HepG2 (cell line): ENCODE data around the gene SYT9.

Experiments used
- ERF ChIP-seq: IDR thresholded peaks from 2 replicates; pipeline ENCODE4 v1.6.1; 2018; ENCODE audit warnings: missing biosample characterization, missing genetic modification reagents
- ESRRA ChIP-seq: sonication (generic); formaldehyde crosslinking; IDR thresholded peaks from 2 replicates; pipeline ENCODE4 v1.5.1; 2020; ENCODE audit warnings: mild to moderate bottlenecking, low read depth, missing genetic modification reagents
- FOXP4 ChIP-seq: sonication (generic); formaldehyde crosslinking; IDR thresholded peaks from 2 replicates; pipeline ENCODE4 v1.4.0; 2020; ENCODE audit warnings: missing genetic modification reagents
- IRF2 ChIP-seq: IDR thresholded peaks from 2 replicates; pipeline ENCODE4 v1.6.1; 2018; ENCODE audit warnings: missing genetic modification reagents, missing compliant biosample characterization
- MEF2D ChIP-seq: sonication (generic); formaldehyde crosslinking; IDR thresholded peaks from 2 replicates; pipeline ENCODE4 v1.5.1; 2020; ENCODE audit warnings: mild to moderate bottlenecking, missing genetic modification reagents
- SNRNP70 ChIP-seq: fragments of 200-400 bp; formaldehyde crosslinking; IDR thresholded peaks from 2 replicates; pipeline ENCODE4 v1.6.1; 2017; ENCODE audit warnings: mild to moderate bottlenecking, low read depth, low read length, moderate library complexity
- ZC3H13 ChIP-seq: sonication (generic); formaldehyde crosslinking; IDR thresholded peaks from 2 replicates; pipeline ENCODE4 v1.8.1; 2023; ENCODE audit warnings: mild to moderate bottlenecking, missing genetic modification reagents, moderate library complexity
- ZFP62 ChIP-seq: sonication (generic); formaldehyde crosslinking; IDR thresholded peaks from 2 replicates; pipeline ENCODE4 v1.4.0; 2020; ENCODE audit warnings: missing genetic modification reagents
- ZNF292 ChIP-seq: sonication (generic); formaldehyde crosslinking; IDR thresholded peaks from 2 replicates; pipeline ENCODE4 v1.8.1; 2022; ENCODE audit warnings: mild to moderate bottlenecking, low read depth, missing genetic modification reagents, borderline replicate concordance
- ZSCAN29 ChIP-seq: sonication (generic); formaldehyde crosslinking; conservative IDR thresholded peaks from 2 replicates; pipeline ENCODE4 v1.4.0; 2020; ENCODE audit warnings: mild to moderate bottlenecking, missing genetic modification reagents
- TF ChIP-seq, protein P1 (sequence below): sonication (generic); formaldehyde crosslinking; IDR thresholded peaks from 2 replicates; pipeline ENCODE4 v1.5.0; 2020; ENCODE audit warnings: mild to moderate bottlenecking, missing genetic modification reagents, moderate library complexity
- TF ChIP-seq, protein P2 (sequence below): sonication (generic); formaldehyde crosslinking; IDR thresholded peaks from 2 replicates; pipeline ENCODE4 v1.9.0; 2022; ENCODE audit warnings: missing genetic modification reagents, mild to moderate bottlenecking, borderline replicate concordance

DNA sequence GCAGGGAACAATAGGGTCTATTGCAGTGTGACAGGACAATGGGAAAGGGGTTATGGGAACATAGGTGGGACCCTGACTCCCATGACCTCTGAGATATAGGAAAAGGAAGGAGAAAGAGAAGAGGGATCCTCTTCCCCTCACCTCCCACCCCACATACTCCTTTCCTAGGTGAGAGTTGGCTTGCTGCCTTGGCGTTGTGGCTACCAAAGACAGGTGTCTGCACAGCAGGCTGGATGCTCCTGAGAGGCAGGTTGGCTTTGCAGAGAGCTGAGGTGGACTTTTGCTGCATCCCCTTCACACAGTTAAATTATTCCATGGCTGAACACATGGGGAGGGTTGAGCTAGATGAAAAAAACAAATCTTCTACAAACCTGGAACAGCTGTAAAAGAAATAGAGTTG lies 80.7 kb downstream of the SYT9 start:
- TF ChIP-seq ERF (CRISPR knock-in tag) (no peak), ESRRA (CRISPR knock-in tag) (no peak), ZC3H13 (no peak), ZFP62 (CRISPR knock-in tag) (no peak), FOXP4 (CRISPR knock-in tag) (no peak), IRF2 (no peak), MEF2D (CRISPR knock-in tag) (no peak), SNRNP70 (no peak), ZNF292 (CRISPR knock-in tag) (no peak), ZSCAN29 (CRISPR knock-in tag) (no peak)
- TF ChIP-seq, protein P1, sequence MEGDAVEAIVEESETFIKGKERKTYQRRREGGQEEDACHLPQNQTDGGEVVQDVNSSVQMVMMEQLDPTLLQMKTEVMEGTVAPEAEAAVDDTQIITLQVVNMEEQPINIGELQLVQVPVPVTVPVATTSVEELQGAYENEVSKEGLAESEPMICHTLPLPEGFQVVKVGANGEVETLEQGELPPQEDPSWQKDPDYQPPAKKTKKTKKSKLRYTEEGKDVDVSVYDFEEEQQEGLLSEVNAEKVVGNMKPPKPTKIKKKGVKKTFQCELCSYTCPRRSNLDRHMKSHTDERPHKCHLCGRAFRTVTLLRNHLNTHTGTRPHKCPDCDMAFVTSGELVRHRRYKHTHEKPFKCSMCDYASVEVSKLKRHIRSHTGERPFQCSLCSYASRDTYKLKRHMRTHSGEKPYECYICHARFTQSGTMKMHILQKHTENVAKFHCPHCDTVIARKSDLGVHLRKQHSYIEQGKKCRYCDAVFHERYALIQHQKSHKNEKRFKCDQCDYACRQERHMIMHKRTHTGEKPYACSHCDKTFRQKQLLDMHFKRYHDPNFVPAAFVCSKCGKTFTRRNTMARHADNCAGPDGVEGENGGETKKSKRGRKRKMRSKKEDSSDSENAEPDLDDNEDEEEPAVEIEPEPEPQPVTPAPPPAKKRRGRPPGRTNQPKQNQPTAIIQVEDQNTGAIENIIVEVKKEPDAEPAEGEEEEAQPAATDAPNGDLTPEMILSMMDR (CRISPR knock-in tag): no peak
- TF ChIP-seq, protein P2, sequence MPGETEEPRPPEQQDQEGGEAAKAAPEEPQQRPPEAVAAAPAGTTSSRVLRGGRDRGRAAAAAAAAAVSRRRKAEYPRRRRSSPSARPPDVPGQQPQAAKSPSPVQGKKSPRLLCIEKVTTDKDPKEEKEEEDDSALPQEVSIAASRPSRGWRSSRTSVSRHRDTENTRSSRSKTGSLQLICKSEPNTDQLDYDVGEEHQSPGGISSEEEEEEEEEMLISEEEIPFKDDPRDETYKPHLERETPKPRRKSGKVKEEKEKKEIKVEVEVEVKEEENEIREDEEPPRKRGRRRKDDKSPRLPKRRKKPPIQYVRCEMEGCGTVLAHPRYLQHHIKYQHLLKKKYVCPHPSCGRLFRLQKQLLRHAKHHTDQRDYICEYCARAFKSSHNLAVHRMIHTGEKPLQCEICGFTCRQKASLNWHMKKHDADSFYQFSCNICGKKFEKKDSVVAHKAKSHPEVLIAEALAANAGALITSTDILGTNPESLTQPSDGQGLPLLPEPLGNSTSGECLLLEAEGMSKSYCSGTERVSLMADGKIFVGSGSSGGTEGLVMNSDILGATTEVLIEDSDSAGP (CRISPR knock-in tag): no peak
